ENCODE results near the gene PLEKHJ1.
"Not testable (repeated sequence)": the region's sequence is repeated elsewhere in the genome, so short reads cannot be mapped to it uniquely, and the experiment has no call there.

PLEKHJ1 gene

GRCh38 chr19:2236314-2237050 lies at the start of gene PLEKHJ1, which contains the start of gene SF3A2:
Gene PLEKHJ1 (minus strand): TSS chr19:2236329. CDS start chr19:2236248, 81 bp downstream.
Gene SF3A2 (plus strand): TSS chr19:2236824. CDS start chr19:2243419, 6,595 bp downstream.
- H3K9ac ChIP-seq (ENCODE audit: low read length) = peak within 1 kb of the TSS; percentile 97
- no peaks in the 10 kb centered on the region for H3K9me3 ChIP-seq (ENCODE audit: control insufficient read depth, low read length)
- peaks cover 18% of the 10 kb centered on the region for H3K36me3 ChIP-seq (ENCODE audit: control insufficient read depth, insufficient read depth, low read length, severe bottlenecking)
- peak; percentile 99 for DNase-seq (ENCODE audit: low read depth)
- peak within 1 kb of the TSS; percentile 89 for H3K4me3 ChIP-seq (ENCODE audit: low read length)
- peaks cover 51% of the 10 kb centered on the region for H3K4me1 ChIP-seq (ENCODE audit: control insufficient read depth, insufficient read depth, low read length)
- H3K27me3 ChIP-seq (replicated peaks; ENCODE audit: control insufficient read depth, insufficient read depth, low read length) = no peaks in the 10 kb centered on the region

GRCh38 chr19:2283835-2284507 lies 47.8 kb upstream of the PLEKHJ1 start:
- Histone ChIP-seq H3K9me3 (ENCODE audit: control insufficient read depth, low read length) (no peaks in the 10 kb centered on the region), H3K36me3 (ENCODE audit: control insufficient read depth, insufficient read depth, low read length, severe bottlenecking) (no peaks in the 10 kb centered on the region), H3K9ac (ENCODE audit: low read length) (no peak overlapping the region), H3K27me3 (replicated peaks; ENCODE audit: control insufficient read depth, insufficient read depth, low read length) (peaks cover 7% of the 10 kb centered on the region), H3K4me1 (ENCODE audit: control insufficient read depth, insufficient read depth, low read length) (peaks cover 8% of the 10 kb centered on the region), H3K4me3 (ENCODE audit: low read length) (no peak overlapping the region)
- DNase-seq (ENCODE audit: low read depth) = no peak

GRCh38 chr19:2282862-2283237 lies 46.7 kb upstream of the PLEKHJ1 start:
- Histone ChIP-seq H3K4me3 (ENCODE audit: low read length) (no peak overlapping the region), H3K4me1 (ENCODE audit: control insufficient read depth, insufficient read depth, low read length) (peaks cover 8% of the 10 kb centered on the region), H3K27me3 (replicated peaks; ENCODE audit: control insufficient read depth, insufficient read depth, low read length) (no peaks in the 10 kb centered on the region), H3K9ac (ENCODE audit: low read length) (no peak overlapping the region), H3K9me3 (ENCODE audit: control insufficient read depth, low read length) (no peaks in the 10 kb centered on the region), H3K36me3 (ENCODE audit: control insufficient read depth, insufficient read depth, low read length, severe bottlenecking) (no peaks in the 10 kb centered on the region)
- DNase-seq (ENCODE audit: low read depth) = no peak

GRCh38 chr19:2282062-2282861 lies 46.1 kb upstream of the PLEKHJ1 start, which contains the start of gene PEAK3:
Gene PEAK3 (minus strand): TSS chr19:2282175. CDS start chr19:2280931, 1,244 bp downstream.
- H3K36me3 ChIP-seq (ENCODE audit: control insufficient read depth, insufficient read depth, low read length, severe bottlenecking) = no peaks in the 10 kb centered on the region
- H3K9me3 ChIP-seq (ENCODE audit: control insufficient read depth, low read length) = no peaks in the 10 kb centered on the region
- H3K9ac ChIP-seq (ENCODE audit: low read length) = peak within 1 kb of the TSS; percentile 46
- no peaks in the 10 kb centered on the region for H3K27me3 ChIP-seq (replicated peaks; ENCODE audit: control insufficient read depth, insufficient read depth, low read length)
- peak within 1 kb of the TSS; percentile 41 for H3K4me3 ChIP-seq (ENCODE audit: low read length)
- peaks cover 8% of the 10 kb centered on the region for H3K4me1 ChIP-seq (ENCODE audit: control insufficient read depth, insufficient read depth, low read length)
- peak; percentile 59 for DNase-seq (ENCODE audit: low read depth)

GRCh38 chr19:2281265-2282061 lies 45.3 kb upstream of the PLEKHJ1 start:
- Histone ChIP-seq H3K9ac (ENCODE audit: low read length) (peak overlapping the region; percentile 46), H3K4me3 (ENCODE audit: low read length) (peak overlapping the region; percentile 41)
- H3K9me3 ChIP-seq (ENCODE audit: control insufficient read depth, low read length); H3K36me3 ChIP-seq (ENCODE audit: control insufficient read depth, insufficient read depth, low read length, severe bottlenecking); DNase-seq (ENCODE audit: low read depth); H3K27me3 ChIP-seq (replicated peaks; ENCODE audit: control insufficient read depth, insufficient read depth, low read length); H3K4me1 ChIP-seq (ENCODE audit: control insufficient read depth, insufficient read depth, low read length): not testable (repeated sequence)

- H3K27me3 ChIP-seq (replicated peaks; ENCODE audit: control insufficient read depth, insufficient read depth, low read length) = no peaks in the 10 kb centered on the region
- peaks cover 8% of the 10 kb centered on the region for H3K4me1 ChIP-seq (ENCODE audit: control insufficient read depth, insufficient read depth, low read length)
- no peak overlapping the region for H3K4me3 ChIP-seq (ENCODE audit: low read length)
- DNase-seq (ENCODE audit: low read depth) = no peak
- H3K9ac ChIP-seq (ENCODE audit: low read length) = no peak overlapping the region
- no peaks in the 10 kb centered on the region for H3K9me3 ChIP-seq (ENCODE audit: control insufficient read depth, low read length)
- no peaks in the 10 kb centered on the region for H3K36me3 ChIP-seq (ENCODE audit: control insufficient read depth, insufficient read depth, low read length, severe bottlenecking)
These were observed 44.6 kb upstream of the PLEKHJ1 start for GRCh38 chr19:2280633-2281264.

- no peak overlapping the region for H3K4me3 ChIP-seq (ENCODE audit: low read length)
- H3K27me3 ChIP-seq (replicated peaks; ENCODE audit: control insufficient read depth, insufficient read depth, low read length) = no peaks in the 10 kb centered on the region
- H3K9ac ChIP-seq (ENCODE audit: low read length) = no peak overlapping the region
- peaks cover 24% of the 10 kb centered on the region for H3K4me1 ChIP-seq (ENCODE audit: control insufficient read depth, insufficient read depth, low read length)
- H3K9me3 ChIP-seq (ENCODE audit: control insufficient read depth, low read length) = no peaks in the 10 kb centered on the region
- no peak for DNase-seq (ENCODE audit: low read depth)
- peaks cover 9% of the 10 kb centered on the region for H3K36me3 ChIP-seq (ENCODE audit: control insufficient read depth, insufficient read depth, low read length, severe bottlenecking)
These were observed 42.5 kb upstream of the PLEKHJ1 start for GRCh38 chr19:2278459-2279158.

GRCh38 chr19:2277138-2277537 lies 41.0 kb upstream of the PLEKHJ1 start:
- Histone ChIP-seq H3K9me3 (ENCODE audit: control insufficient read depth, low read length) (no peaks in the 10 kb centered on the region), H3K4me1 (ENCODE audit: control insufficient read depth, insufficient read depth, low read length) (peaks cover 34% of the 10 kb centered on the region), H3K9ac (ENCODE audit: low read length) (no peak overlapping the region), H3K27me3 (replicated peaks; ENCODE audit: control insufficient read depth, insufficient read depth, low read length) (no peaks in the 10 kb centered on the region), H3K36me3 (ENCODE audit: control insufficient read depth, insufficient read depth, low read length, severe bottlenecking) (peaks cover 17% of the 10 kb centered on the region), H3K4me3 (ENCODE audit: low read length) (no peak overlapping the region)
- DNase-seq (ENCODE audit: low read depth) = no peak

- no peaks in the 10 kb centered on the region for H3K27me3 ChIP-seq (replicated peaks; ENCODE audit: control insufficient read depth, insufficient read depth, low read length)
- peaks cover 33% of the 10 kb centered on the region for H3K4me1 ChIP-seq (ENCODE audit: control insufficient read depth, insufficient read depth, low read length)
- no peak for DNase-seq (ENCODE audit: low read depth)
- H3K9ac ChIP-seq (ENCODE audit: low read length) = no peak overlapping the region
- no peaks in the 10 kb centered on the region for H3K9me3 ChIP-seq (ENCODE audit: control insufficient read depth, low read length)
- H3K36me3 ChIP-seq (ENCODE audit: control insufficient read depth, insufficient read depth, low read length, severe bottlenecking) = peaks cover 21% of the 10 kb centered on the region
- no peak overlapping the region for H3K4me3 ChIP-seq (ENCODE audit: low read length)
These were observed 40.4 kb upstream of the PLEKHJ1 start for GRCh38 chr19:2276429-2276986.

Measured in adipocyte (in vitro differentiated cells).